GM10266 (cell line): ENCODE data around the gene FBXO8.

Experiments
- DNase-seq: peaks from one replicate; pipeline ENCODE4 v3.0.0; 2012; ENCODE audit errors: extremely low spot score
- TF ChIP-seq, protein P1 (sequence below): IDR thresholded peaks from 2 replicates; pipeline ENCODE4 v1.5.1; 2012; ENCODE audit warnings: mild to moderate bottlenecking, low read depth; ENCODE audit not compliant: control insufficient read depth, insufficient read depth; ENCODE audit errors: missing control alignments

FBXO8 gene

DNA sequence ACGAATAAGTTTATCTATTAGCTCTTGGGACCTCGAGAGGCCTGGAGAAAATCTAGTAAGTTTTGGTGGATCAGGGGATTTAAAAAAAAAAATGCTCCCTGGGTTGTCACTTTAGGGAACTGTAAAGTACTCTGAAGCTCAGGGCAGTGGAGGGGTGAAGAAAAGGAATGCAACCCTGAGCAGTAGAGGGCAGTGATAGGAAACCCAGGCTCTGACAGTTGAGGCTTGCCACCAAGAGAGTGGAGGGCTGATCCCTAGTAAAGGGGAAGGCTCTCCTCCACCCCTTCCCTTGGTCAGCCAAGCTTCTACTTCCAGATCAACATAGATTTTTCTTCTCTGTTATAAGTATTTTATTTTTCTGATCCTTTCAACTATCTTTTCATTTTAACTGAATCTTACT lies 73.1 kb downstream of the FBXO8 start:
- TF ChIP-seq, protein P1, sequence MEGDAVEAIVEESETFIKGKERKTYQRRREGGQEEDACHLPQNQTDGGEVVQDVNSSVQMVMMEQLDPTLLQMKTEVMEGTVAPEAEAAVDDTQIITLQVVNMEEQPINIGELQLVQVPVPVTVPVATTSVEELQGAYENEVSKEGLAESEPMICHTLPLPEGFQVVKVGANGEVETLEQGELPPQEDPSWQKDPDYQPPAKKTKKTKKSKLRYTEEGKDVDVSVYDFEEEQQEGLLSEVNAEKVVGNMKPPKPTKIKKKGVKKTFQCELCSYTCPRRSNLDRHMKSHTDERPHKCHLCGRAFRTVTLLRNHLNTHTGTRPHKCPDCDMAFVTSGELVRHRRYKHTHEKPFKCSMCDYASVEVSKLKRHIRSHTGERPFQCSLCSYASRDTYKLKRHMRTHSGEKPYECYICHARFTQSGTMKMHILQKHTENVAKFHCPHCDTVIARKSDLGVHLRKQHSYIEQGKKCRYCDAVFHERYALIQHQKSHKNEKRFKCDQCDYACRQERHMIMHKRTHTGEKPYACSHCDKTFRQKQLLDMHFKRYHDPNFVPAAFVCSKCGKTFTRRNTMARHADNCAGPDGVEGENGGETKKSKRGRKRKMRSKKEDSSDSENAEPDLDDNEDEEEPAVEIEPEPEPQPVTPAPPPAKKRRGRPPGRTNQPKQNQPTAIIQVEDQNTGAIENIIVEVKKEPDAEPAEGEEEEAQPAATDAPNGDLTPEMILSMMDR = no peak
- DNase-seq = no peak

DNA sequence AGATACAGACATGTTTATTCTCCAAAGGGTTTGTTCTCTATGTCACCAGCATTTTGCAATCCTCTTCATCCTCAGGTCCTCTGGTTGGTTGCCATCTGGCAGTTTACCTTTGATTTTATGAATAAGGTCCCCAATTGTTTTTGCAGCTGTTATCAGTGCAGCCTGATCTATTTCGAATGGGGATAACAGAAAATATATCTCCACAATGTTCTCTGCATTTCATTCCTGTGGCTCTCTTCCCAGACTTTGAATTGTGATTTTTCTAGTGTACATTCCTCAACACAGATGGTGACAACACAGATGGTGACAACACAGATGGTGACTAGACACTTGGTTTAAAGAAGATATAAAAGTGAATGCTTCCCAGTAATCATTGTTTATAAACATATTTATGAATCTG lies 74.1 kb downstream of the FBXO8 start:
- TF ChIP-seq, protein P1 = no peak
- no peak for DNase-seq

DNA sequence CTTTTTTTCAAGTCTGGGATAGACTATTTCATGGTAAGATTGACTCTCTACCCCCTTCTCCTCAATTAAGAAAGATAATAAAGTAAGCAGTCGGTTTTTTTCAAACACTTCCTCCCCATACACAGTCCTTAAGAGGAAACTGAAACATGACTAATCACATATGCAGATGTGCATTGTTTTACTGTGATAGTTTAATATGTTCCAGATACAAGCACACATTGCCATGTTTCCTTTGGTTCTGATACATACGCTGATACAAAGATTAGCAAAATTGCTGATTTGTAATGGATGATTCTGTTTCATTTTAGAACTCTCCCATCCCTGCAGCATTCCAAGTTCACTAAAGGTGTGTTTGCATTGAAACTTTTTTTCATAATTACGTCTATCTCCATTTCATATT lies 76.1 kb downstream of the FBXO8 start:
- no peak for DNase-seq
- TF ChIP-seq, protein P1 = no peak

DNA sequence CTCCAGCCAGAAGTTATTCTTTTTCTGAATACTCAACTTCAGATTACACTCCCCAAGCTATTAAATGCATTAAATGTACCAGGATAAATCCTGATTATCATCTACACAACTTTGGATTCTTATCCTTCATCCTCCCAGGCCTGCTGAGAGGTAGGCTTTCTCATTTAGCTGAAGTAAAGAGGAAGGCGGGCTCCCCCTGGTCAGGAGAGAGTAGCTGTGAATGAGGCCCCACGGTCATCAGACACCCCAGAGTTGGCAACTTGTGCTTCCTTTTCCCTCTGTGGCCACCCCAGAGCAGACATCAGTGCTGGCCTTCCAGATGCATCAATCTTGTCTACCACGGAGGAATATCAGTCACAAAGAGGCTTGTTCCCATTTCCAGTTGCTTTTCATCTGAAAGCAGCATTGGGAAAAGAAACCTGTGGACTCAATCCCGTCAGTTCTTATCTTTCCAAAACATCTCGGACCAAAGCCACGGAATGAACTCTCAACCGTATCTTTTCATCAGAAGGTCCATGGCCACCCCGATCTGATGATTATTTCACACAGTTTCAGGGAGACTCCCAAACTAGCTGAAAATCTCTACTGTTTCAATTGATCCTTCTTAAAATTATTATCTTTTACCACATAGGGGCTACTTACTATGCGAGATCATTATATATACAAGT lies 79.2 kb downstream of the FBXO8 start:
- TF ChIP-seq, protein P1 = no peak
- no peak for DNase-seq

DNA sequence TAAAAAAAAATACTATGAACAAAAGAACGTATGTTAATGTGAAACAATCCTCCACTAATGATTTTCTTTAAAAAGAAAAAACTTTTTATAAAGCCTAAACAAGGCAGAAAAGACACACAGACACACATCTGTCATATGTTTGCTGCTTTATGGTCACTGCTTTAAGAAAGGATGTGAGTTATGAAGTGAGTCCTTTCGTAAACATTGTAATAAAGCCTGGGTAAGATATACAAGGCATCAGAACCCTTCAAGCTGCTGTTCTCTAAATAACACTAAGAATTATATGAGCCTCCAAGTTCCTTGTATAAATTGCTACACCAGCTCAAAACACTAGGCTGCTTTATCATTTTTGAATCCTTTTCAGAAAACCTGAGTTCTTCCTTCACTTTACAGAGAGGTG lies 81.6 kb downstream of the FBXO8 start:
- DNase-seq = no peak
- TF ChIP-seq, protein P1 = no peak

- TF ChIP-seq, protein P1 = no peak
- DNase-seq = no peak
Observed at GRCh38 chr4:174199735-174200134, 83.7 kb downstream of the FBXO8 start.

- no peak for DNase-seq
- TF ChIP-seq, protein P1 = no peak
Observed at GRCh38 chr4:174198828-174199227, 84.6 kb downstream of the FBXO8 start.
